GM19025 (cell line): ENCODE results near the gene SYTL1.

Source experiments
- ATAC-seq: cut with Tn5 transposase; IDR thresholded peaks from one replicate; pipeline ENCODE4 v1.9.1; 2021; ENCODE audit warnings: mild to moderate bottlenecking, low read depth, moderate library complexity; ENCODE audit not compliant: unreplicated experiment

SYTL1 gene

GRCh38 chr1:27318136-27318535 is 23.7 kb upstream of the SYTL1 start:
- no peak for ATAC-seq

GRCh38 chr1:27318596-27318995 is 23.2 kb upstream of the SYTL1 start:
- ATAC-seq = no peak

DNA sequence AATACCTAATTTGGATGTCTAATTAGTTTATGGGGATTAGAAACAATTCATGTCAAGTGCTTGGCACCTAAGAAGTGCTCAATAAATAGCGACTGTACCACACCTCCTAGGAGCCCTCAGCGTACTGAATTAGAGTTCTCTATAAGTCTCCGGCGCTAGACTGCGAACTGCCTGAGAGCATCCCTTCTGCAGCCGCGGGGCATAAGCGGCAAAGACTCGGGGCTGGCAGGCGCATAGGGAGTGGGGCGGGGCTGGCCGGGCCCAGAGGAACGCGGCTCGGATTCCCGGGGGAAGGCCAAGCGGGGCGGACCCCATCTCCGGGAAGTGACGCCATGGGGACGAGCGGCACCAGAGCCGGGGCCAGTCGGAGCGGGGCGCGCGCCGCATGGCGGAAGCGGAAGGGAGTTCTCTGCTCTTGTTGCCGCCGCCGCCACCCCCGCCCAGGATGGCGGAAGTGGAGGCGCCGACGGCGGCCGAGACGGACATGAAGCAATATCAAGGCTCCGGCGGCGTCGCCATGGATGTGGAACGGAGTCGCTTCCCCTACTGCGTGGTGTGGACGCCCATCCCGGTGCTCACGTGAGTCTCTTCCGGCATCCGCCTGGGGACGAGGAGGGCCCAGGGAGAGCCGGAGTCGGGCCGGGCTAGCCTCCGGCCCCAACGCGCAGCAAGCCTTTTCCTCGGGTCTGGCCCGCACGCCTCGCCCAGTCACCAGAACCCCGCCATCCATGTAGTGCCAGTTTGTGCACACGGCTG is 19.8 kb upstream of the SYTL1 start, which contains the start of gene TMEM222:
TMEM222 (plus strand) TSS at position 351 of the 756 bp plus-strand sequence; CDS start at position 386, 35 bp downstream.
- ATAC-seq = peak; percentile 96

DNA sequence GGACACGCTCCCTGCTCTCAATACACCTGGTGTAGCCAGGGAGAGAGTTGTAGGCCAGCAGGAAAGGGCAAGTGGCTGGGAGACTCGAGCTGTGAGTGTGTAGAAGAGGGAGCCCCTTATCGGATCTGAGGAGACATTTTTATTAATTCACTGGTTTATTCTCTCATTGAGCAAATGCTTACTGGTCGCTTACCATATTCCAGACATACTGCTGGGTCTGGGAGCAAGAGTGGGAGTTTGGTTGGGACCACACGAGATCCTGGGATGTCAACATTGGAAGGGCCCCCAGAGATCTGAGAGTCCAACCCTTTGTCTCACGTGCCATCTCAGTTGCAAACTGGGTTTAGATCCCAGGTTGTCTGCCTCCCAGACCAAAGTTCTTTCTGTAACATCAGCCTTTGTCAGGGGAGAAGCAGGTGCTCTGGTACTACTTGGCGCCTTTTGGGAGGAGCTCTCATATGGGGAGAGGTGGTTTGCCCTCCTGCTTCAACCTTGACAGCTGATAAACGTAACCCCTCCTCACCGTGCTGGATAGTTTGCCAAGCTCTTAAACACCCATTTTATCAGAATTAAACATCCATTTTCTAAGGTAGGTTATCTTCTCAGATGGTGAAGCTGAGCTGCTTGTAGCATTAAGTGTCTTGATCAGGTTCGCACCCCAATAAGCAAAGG is 19.1 kb upstream of the SYTL1 start:
- no peak for ATAC-seq

DNA sequence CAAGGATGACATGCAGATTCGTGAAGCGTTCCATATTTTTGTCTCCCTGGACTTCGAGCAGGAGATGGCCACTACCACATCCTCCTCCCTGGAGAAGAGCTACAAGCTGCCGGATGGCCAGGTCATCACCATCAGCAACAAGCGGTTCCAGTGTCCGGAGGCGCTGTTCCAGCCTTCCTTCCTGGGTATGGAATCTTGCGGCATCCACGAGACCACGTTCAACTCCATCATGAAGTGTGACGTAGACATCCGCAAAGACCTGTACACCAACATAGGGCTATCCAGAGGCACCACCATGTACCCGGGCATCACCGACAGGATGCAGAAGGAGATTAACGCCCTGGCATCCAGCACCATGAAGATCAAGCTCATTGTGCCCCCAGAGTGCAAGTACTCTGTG is 16.5 kb upstream of the SYTL1 start:
- no peak for ATAC-seq

GRCh38 chr1:27327964-27328363 is 13.9 kb upstream of the SYTL1 start:
- ATAC-seq = no peak

DNA sequence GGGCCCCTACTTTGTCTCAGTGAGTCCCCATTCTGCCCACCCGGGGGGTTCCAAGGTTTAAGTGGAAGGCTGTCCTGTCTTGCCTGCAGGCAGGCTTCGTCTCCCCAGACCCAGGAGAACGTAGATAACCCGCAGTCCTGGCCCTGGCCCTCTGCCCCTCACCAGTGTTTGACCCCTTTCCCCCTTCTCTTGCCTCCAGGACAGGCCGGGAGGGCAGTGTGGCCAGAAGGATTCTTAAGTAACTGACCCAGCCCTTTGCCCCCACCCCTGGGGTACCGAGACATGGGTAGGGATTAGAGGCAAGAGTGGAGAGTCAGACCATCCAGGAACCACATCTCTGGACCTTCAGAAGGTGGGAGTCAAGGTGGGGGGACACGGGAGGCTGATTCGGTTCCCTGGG is 11.0 kb upstream of the SYTL1 start:
- ATAC-seq = no peak

- ATAC-seq = no peak
These were observed 10.4 kb upstream of the SYTL1 start for GRCh38 chr1:27331426-27331825.

DNA sequence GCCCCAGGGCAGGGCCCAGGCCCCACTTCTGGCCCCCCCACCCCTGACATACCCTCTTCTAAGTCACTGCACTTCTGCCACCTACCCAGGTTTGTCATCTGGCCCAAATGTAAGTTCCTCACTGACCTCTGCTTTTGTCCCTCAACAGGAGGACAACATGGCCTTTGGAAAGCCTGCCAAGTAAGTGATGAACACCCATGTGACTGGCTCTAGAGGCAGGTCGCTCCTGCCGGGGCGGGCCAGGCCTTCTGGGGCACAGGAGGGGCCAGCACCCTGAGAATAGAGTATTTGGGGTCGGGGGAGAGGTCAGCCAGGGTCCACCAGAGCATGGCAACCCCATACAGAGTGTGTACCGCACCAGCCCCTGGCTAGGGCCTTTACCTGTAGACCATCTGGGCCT is 9.9 kb upstream of the SYTL1 start:
- ATAC-seq = no peak

- no peak for ATAC-seq
These were observed 9.1 kb upstream of the SYTL1 start for GRCh38 chr1:27332536-27333281.

GRCh38 chr1:27333717-27334279 is 8.0 kb upstream of the SYTL1 start:
- ATAC-seq = no peak

DNA sequence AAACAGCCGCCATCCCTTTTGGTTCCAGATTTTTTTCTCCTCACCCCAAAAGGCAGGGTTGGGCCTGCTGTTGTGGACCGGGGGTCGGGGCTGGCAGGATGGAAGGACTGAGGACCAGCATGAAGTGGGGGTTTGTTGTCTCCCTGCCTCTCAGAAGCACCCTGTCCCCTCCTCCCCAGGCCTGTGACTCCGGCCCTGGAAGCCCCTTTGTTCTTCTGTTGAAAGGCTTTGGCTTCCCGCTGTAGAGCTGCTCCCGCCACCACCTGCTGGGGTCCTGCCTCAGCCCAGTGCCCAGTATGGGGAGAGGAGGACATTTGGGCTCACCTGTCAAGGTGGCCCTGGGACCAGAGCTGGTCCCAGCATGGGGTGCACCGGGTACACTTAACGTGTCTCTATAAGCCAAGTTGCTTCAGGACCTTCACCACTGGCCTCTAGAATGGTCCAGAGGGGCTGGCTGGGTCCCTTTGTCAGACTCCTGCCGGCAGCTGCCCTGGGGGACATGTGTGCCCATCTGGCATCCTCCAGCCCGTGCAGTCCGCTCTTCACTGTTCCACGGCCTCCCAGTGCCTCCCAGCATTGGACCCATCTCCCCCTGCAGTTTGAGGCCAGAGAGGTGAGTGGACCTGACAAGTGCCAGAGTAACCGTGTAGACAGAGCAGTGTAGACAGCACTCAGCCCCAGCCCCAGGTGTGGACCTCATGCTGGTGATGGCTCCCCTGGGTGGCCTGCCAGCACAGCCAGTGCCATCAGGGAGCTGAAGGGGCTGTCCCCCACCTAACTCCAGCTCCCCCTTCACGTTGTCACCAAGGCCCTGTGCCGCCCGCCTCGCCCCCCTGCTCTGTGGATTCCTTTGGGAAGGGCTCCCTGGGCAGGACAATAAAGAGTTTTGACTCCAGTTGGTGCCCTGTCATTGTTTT is 6.1 kb upstream of the SYTL1 start:
- no peak for ATAC-seq

DNA sequence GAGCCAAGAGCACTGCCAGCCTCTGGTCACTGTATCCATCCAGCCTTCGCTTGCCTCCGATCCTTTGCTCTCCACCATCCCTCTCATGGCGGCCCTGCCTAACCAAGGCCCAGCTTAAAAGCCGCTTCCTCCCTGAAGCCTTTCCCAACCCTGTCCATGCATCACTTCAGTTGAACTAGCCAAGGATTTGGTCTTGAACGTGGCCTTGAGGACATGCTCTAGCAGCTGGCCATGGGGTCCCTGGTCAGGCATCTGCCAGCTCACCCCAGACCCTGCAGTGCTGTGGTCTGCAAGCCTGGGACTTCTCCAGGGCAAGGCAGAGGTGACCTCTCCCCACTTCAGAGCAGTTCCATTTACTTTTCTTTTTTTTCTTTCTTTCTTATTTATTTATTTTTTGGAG is 5.1 kb upstream of the SYTL1 start:
- no peak for ATAC-seq

DNA sequence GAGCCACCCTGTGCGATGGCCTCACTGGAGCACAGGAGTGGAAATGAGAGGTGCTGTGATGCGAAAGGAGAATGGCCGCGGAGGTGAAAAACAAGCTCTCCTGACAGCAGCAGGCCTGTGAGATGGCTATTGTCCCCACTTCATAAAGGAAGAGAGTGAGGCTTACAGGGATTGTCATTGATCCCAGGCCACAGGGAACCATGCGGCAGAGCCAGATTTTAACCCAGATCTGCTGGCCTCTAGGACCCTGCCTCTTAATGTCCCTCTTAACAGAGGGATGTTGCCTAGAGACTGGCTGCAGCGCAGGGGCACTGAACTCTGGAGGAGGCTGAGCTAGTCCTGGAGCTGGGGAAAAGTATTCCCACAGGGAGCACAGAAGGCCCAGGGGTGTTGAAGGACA is 3.1 kb upstream of the SYTL1 start:
- no peak for ATAC-seq

DNA sequence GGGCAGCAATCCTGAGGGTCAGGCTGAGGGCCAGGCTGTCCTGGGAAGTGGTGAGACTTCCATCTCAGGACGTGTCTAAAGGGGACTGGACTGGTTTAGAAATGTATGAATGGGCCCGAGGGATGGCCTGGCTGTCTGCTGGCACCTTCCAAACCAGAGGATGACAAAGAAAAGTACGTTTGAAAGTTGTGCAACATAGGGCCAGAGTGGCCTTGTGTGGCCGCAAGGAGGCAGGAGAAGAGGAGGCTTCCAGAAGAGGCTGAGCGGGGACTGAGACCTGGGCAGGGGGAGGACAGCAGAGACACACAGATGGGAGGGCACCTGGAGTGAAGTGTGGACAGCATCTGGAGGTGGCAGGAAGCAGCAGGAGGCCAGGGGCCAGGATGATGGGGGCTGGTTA is 2.6 kb upstream of the SYTL1 start:
- no peak for ATAC-seq

- no peak for ATAC-seq
These were observed 562 bp downstream of the SYTL1 start for GRCh38 chr1:27342391-27342777.

- no peak for ATAC-seq
These were observed 1.2 kb downstream of the SYTL1 start for GRCh38 chr1:27342778-27343638.

- ATAC-seq = no peak
These were observed 1.8 kb downstream of the SYTL1 start for GRCh38 chr1:27343639-27344025.

- no peak for ATAC-seq
These were observed 3.5 kb downstream of the SYTL1 start for GRCh38 chr1:27345272-27345671.
